Measurements from ENCODE around the gene GID8. TPM values are rescaled to one million over a fixed set of nuclear protein-coding genes. Genes with fewer than 3 reads are reported as not detected.
A peak's percentile ranks its signal among the peaks of the same experiment; 100 is the strongest.

The GID8 gene
- total and polyA plus RNA-seq, 2 of the 13 experiments (the other 11 are each of a cell fraction or from before 2014, with no cell fraction given) = 39.6 to 59.8 TPM

- TF ChIP-seq CBX5 (CRISPR knock-in tag; IDR thresholded peaks at IDR 0.05; ENCODE audit: borderline replicate concordance) (peak; percentile 97), KAT2B (IDR thresholded peaks at IDR 0.05; ENCODE audit: borderline replicate concordance, low read depth, low read length) (no peak), TIGD3 (CRISPR knock-in tag; IDR thresholded peaks at IDR 0.05; ENCODE audit: borderline replicate concordance) (peak; percentile 98; the same call in 1 of the 2 replicates), RFX5 (IDR thresholded peaks at IDR 0.05; ENCODE audit: low read depth, low read length) (no peak; the same call in 1 of the 2 replicates), ZNF207 (IDR thresholded peaks at IDR 0.05; ENCODE audit: borderline replicate concordance) (no peak), SUZ12 (IDR thresholded peaks at IDR 0.05; ENCODE audit: low read depth, low read length) (no peak), POLR2AphosphoS5 (IDR thresholded peaks at IDR 0.05; ENCODE audit: low read depth, low read length) (peak; percentile 93), SMAD3 (CRISPR knock-in tag; IDR thresholded peaks at IDR 0.05) (peak; percentile 85; the same call in 1 of the 2 replicates), TFAP4 (IDR thresholded peaks at IDR 0.05; ENCODE audit: borderline replicate concordance, low read depth) (peak; percentile 7; the same call in 1 of the 2 replicates), POLR2AphosphoS2 (IDR thresholded peaks at IDR 0.05; ENCODE audit: low read depth, low read length) (peak; percentile 65; the same call in 1 of the 2 replicates), NFE2L2 (IDR thresholded peaks at IDR 0.05; ENCODE audit: low read length) (no peak), IKZF5 (CRISPR knock-in tag; IDR thresholded peaks at IDR 0.05) (peak; percentile 94), NFKBIZ (CRISPR knock-in tag; IDR thresholded peaks at IDR 0.05) (peak; percentile 79; the same call in 1 of the 2 replicates), TFDP2 (CRISPR knock-in tag; IDR thresholded peaks at IDR 0.05) (peak; percentile 96), TCF7L2 (IDR thresholded peaks at IDR 0.05; ENCODE audit: low read depth, low read length) (no peak), ZNF766 (CRISPR knock-in tag; IDR thresholded peaks at IDR 0.05; ENCODE audit: borderline replicate concordance) (peak; percentile 91; the same call in 1 of the 2 replicates), DDIT3 (CRISPR knock-in tag; IDR thresholded peaks at IDR 0.05) (no peak), BHLHE40 (IDR thresholded peaks at IDR 0.05; ENCODE audit: low read length) (no peak), TBX3 (IDR thresholded peaks at IDR 0.05; ENCODE audit: borderline replicate concordance) (peak; percentile 68), CCAR2 (optimal IDR thresholded peaks at IDR 0.05; ENCODE audit: low read depth, low read length) (no peak), FOSL1 (CRISPR knock-in tag; IDR thresholded peaks at IDR 0.05; ENCODE audit: borderline replicate concordance) (peak; percentile 43; the same call in 1 of the 2 replicates), KLF16 (CRISPR knock-in tag; IDR thresholded peaks at IDR 0.05) (peak; percentile 58 to 99; a peak in 2 of 4 replicates), NBN (conservative IDR thresholded peaks at IDR 0.05) (no peak), ZNF784 (CRISPR knock-in tag; IDR thresholded peaks at IDR 0.05; ENCODE audit: borderline replicate concordance) (no peak), PLRG1 (conservative IDR thresholded peaks at IDR 0.05) (no peak), ARNT (IDR thresholded peaks at IDR 0.05) (no peak)
These were observed 461 bp upstream of the GID8 start (continued) for GRCh38 chr20:62937268-62938104.
